ENCODE data around the gene KIAA1671. TPM values are rescaled to one million over a fixed set of nuclear protein-coding genes. Genes with fewer than 3 reads are reported as not detected.

Gene KIAA1671
- total and polyA plus RNA-seq, 4 donors, result 8.7 to 35.9 (median 19.1) TPM

DNA sequence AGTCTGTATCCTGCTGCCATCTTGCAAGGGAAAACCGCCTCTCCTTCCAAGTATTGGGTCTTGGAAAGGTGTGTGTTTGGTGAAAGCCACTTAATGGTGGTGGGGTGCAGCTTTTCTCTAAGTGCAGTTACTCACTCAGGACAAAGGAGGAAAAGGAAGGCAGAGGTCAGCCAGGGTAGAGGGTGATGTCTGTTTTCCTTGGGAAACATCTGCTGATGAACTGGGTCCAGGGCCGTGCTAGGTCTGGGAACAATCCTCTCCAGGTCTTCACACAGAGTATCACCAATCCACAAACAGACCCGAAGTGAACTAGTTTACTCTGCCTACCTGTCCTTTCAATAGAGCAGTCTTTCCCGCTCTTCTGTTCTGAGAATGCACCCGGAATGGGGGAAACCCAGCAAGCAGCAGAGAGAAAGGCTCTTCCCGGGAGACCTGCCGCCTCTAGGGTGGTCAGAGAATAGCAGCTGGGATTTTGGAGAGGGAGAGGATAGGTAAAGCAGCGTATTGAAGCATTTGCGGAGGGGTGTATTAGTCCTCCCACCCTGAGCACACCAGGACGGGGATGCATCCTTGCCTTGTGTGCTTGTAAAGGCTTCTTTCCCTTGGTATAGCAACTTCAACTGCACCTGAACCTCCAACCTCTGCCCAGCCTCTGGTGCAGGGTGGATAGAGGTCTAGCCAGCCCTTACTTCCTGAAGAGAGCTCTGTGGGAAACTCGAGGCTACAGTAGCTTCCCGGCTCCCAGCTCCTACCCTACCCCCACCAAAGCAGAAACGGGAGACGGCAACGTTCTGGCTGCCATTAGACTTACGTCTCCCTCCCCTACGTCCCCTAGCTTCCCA, 26.7 kb upstream of the KIAA1671 start:
- Histone ChIP-seq H3K27me3 (ENCODE audit: control insufficient read depth in 4 of 4, insufficient read depth in 4 of 4, low read length in 3 of 4) (no peaks in the 10 kb centered on the region), H3K36me3 (ENCODE audit: control insufficient read depth in 4 of 4, insufficient read depth in 3 of 4, low read depth in 1 of 4, low read length in 3 of 4) (no peaks in the 10 kb centered on the region), H3K9ac (ENCODE audit: low read depth in 1 of 2, low read length in 2 of 2) (no peak overlapping the region), H3K27ac (ENCODE audit: low read depth in 1 of 2, low read length in 2 of 2) (no peak overlapping the region), H3K4me1 (ENCODE audit: control insufficient read depth in 4 of 4, insufficient read depth in 4 of 4, low read length in 3 of 4) (no peaks in the 10 kb centered on the region), H3K4me3 (ENCODE audit: low read depth in 1 of 3, low read length in 3 of 3) (no peak overlapping the region), H3K9me3 (ENCODE audit: control insufficient read depth in 4 of 4, low read length in 3 of 4) (peaks cover 0 to 4% (median 0%) of the 10 kb centered on the region in 4 donors)
- DNase-seq (ENCODE audit: low spot score), result no peak
- TF ChIP-seq GABPA (IDR thresholded peaks at IDR 0.05 in 1 of 2, conservative IDR thresholded peaks at IDR 0.05 in 1 of 2) (no peak), HNF4A (conservative IDR thresholded peaks at IDR 0.05) (no peak), FOXA2 (IDR thresholded peaks at IDR 0.05) (no peak), RXRA (IDR thresholded peaks at IDR 0.05) (no peak), TAF1 (conservative IDR thresholded peaks at IDR 0.05) (no peak), JUND (IDR thresholded peaks at IDR 0.05) (no peak), FOXA1 (IDR thresholded peaks at IDR 0.05) (no peak), SP1 (IDR thresholded peaks at IDR 0.05) (no peak), HNF4G (IDR thresholded peaks at IDR 0.05) (no peak)
- TF ChIP-seq, protein P1, sequence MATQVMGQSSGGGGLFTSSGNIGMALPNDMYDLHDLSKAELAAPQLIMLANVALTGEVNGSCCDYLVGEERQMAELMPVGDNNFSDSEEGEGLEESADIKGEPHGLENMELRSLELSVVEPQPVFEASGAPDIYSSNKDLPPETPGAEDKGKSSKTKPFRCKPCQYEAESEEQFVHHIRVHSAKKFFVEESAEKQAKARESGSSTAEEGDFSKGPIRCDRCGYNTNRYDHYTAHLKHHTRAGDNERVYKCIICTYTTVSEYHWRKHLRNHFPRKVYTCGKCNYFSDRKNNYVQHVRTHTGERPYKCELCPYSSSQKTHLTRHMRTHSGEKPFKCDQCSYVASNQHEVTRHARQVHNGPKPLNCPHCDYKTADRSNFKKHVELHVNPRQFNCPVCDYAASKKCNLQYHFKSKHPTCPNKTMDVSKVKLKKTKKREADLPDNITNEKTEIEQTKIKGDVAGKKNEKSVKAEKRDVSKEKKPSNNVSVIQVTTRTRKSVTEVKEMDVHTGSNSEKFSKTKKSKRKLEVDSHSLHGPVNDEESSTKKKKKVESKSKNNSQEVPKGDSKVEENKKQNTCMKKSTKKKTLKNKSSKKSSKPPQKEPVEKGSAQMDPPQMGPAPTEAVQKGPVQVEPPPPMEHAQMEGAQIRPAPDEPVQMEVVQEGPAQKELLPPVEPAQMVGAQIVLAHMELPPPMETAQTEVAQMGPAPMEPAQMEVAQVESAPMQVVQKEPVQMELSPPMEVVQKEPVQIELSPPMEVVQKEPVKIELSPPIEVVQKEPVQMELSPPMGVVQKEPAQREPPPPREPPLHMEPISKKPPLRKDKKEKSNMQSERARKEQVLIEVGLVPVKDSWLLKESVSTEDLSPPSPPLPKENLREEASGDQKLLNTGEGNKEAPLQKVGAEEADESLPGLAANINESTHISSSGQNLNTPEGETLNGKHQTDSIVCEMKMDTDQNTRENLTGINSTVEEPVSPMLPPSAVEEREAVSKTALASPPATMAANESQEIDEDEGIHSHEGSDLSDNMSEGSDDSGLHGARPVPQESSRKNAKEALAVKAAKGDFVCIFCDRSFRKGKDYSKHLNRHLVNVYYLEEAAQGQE (IDR thresholded peaks at IDR 0.05), result no peak
- TF ChIP-seq, protein P2, sequence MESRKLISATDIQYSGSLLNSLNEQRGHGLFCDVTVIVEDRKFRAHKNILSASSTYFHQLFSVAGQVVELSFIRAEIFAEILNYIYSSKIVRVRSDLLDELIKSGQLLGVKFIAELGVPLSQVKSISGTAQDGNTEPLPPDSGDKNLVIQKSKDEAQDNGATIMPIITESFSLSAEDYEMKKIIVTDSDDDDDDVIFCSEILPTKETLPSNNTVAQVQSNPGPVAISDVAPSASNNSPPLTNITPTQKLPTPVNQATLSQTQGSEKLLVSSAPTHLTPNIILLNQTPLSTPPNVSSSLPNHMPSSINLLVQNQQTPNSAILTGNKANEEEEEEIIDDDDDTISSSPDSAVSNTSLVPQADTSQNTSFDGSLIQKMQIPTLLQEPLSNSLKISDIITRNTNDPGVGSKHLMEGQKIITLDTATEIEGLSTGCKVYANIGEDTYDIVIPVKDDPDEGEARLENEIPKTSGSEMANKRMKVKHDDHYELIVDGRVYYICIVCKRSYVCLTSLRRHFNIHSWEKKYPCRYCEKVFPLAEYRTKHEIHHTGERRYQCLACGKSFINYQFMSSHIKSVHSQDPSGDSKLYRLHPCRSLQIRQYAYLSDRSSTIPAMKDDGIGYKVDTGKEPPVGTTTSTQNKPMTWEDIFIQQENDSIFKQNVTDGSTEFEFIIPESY (IDR thresholded peaks at IDR 0.05), result no peak
- TF ChIP-seq, protein P3, sequence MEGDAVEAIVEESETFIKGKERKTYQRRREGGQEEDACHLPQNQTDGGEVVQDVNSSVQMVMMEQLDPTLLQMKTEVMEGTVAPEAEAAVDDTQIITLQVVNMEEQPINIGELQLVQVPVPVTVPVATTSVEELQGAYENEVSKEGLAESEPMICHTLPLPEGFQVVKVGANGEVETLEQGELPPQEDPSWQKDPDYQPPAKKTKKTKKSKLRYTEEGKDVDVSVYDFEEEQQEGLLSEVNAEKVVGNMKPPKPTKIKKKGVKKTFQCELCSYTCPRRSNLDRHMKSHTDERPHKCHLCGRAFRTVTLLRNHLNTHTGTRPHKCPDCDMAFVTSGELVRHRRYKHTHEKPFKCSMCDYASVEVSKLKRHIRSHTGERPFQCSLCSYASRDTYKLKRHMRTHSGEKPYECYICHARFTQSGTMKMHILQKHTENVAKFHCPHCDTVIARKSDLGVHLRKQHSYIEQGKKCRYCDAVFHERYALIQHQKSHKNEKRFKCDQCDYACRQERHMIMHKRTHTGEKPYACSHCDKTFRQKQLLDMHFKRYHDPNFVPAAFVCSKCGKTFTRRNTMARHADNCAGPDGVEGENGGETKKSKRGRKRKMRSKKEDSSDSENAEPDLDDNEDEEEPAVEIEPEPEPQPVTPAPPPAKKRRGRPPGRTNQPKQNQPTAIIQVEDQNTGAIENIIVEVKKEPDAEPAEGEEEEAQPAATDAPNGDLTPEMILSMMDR (IDR thresholded peaks at IDR 0.05; ENCODE audit: low read depth, low read length, missing input control), result no peak
- TF ChIP-seq, protein P4, sequence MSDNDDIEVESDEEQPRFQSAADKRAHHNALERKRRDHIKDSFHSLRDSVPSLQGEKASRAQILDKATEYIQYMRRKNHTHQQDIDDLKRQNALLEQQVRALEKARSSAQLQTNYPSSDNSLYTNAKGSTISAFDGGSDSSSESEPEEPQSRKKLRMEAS (IDR thresholded peaks at IDR 0.05), result no peak
- 64% methylated on average over 17 of the region's 17 CpGs for WGBS

DNA sequence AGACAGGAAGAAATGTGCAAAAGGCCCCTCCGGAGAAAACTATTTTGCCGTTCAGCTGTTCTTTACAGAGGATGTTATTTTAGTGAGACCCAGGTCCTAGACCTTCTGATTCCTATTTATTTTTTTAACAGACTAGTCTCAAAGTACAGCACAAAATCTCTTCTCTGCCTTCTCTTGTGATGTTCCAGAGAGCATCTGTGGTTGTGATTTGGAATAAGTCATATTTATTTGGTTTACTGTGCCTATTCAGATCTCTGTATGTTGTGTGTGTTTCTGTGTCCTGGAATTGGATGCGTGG, 26.1 kb upstream of the KIAA1671 start:
- Histone ChIP-seq H3K36me3 (ENCODE audit: control insufficient read depth in 4 of 4, insufficient read depth in 3 of 4, low read depth in 1 of 4, low read length in 3 of 4) (no peaks in the 10 kb centered on the region), H3K4me3 (ENCODE audit: low read depth in 1 of 3, low read length in 3 of 3) (no peak overlapping the region), H3K27ac (ENCODE audit: low read depth in 1 of 2, low read length in 2 of 2) (no peak overlapping the region), H3K9ac (ENCODE audit: low read depth in 1 of 2, low read length in 2 of 2) (no peak overlapping the region), H3K9me3 (ENCODE audit: control insufficient read depth in 4 of 4, low read length in 3 of 4) (peaks cover 0 to 4% (median 0%) of the 10 kb centered on the region in 4 donors), H3K4me1 (ENCODE audit: control insufficient read depth in 4 of 4, insufficient read depth in 4 of 4, low read length in 3 of 4) (no peaks in the 10 kb centered on the region), H3K27me3 (ENCODE audit: control insufficient read depth in 4 of 4, insufficient read depth in 4 of 4, low read length in 3 of 4) (peaks cover 0 to 3% (median 0%) of the 10 kb centered on the region in 4 donors)
- TF ChIP-seq SP1 (IDR thresholded peaks at IDR 0.05), result no peak
- 76% methylated on average over 3 of the region's 3 CpGs for WGBS
- DNase-seq (ENCODE audit: low spot score), result no peak

All from liver (tissue), 9 donors.